Stomach (tissue), 4 donors: Measurements from ENCODE around the gene VPS36.

Experiments used
- EP300 ChIP-seq: sonication (generic); formaldehyde crosslinking; IDR thresholded peaks from one replicate; pipeline ENCODE4 v1.6.1; 2017; ENCODE audit warnings: antibody characterized with exemption
- POLR2A ChIP-seq, 4 donors: fragments of 450-650 bp; IDR thresholded peaks; one replicate each; pipeline ENCODE4 v1.6.1; 2016; ENCODE audit warnings: antibody characterized with exemption in 4 of 4, control low read depth in 2 of 4, mild to moderate bottlenecking in 1 of 4, moderate library complexity in 1 of 4
- TF ChIP-seq, protein P1 (sequence below), 7 experiments: fragments of 450-650 bp in 4 of 7; fragments of 200-600 bp in 3 of 7; sonication (generic) in 3 of 7; IDR thresholded peaks; one replicate each; pipeline ENCODE4 v1.5.1; 2016 to 2019; ENCODE audit warnings: antibody characterized with exemption in 7 of 7, control low read depth in 2 of 7, mild to moderate bottlenecking in 1 of 7

GRCh38 chr13:52405369-52405766, 45.1 kb downstream of the VPS36 start:
- TF ChIP-seq, protein P1, sequence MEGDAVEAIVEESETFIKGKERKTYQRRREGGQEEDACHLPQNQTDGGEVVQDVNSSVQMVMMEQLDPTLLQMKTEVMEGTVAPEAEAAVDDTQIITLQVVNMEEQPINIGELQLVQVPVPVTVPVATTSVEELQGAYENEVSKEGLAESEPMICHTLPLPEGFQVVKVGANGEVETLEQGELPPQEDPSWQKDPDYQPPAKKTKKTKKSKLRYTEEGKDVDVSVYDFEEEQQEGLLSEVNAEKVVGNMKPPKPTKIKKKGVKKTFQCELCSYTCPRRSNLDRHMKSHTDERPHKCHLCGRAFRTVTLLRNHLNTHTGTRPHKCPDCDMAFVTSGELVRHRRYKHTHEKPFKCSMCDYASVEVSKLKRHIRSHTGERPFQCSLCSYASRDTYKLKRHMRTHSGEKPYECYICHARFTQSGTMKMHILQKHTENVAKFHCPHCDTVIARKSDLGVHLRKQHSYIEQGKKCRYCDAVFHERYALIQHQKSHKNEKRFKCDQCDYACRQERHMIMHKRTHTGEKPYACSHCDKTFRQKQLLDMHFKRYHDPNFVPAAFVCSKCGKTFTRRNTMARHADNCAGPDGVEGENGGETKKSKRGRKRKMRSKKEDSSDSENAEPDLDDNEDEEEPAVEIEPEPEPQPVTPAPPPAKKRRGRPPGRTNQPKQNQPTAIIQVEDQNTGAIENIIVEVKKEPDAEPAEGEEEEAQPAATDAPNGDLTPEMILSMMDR (IDR thresholded peaks at IDR 0.05), result no peak
- TF ChIP-seq POLR2A (IDR thresholded peaks at IDR 0.05) (no peak), EP300 (no peak)
